GM18951 (cell line): ENCODE results near the gene TFAP2A.

Experiments
- POLR2A ChIP-seq: IDR thresholded peaks from 4 replicates; pipeline ENCODE4 v1.6.1; 2011; ENCODE audit warnings: mild to moderate bottlenecking; ENCODE audit not compliant: insufficient read length, insufficient read depth; ENCODE audit errors: extremely low read depth
- in situ Hi-C: fragments of 300-500 bp; cut with MboI; formaldehyde crosslinking; loops from one replicate; pipeline ENCODE4 v1.12.0; 2022; ENCODE audit warnings: low sequenced_read_pairs, mixed read lengths, inconsistent platforms; ENCODE audit not compliant: unreplicated experiment

TFAP2A gene

GRCh38 chr6:10414756-10415616 is at the start of gene TFAP2A:
Gene TFAP2A, minus strand, starts transcription at chr6:10415074. Its CDS starts 83 bp downstream, at chr6:10414991.
- no peak for TF ChIP-seq POLR2A
- in situ Hi-C loops: no loop called here

GRCh38 chr6:10463491-10464481 is 48.9 kb upstream of the TFAP2A start:
- in situ Hi-C loops: no loop called here
- no peak for TF ChIP-seq POLR2A

- in situ Hi-C loops: no loop called here
- TF ChIP-seq POLR2A: no peak
These were observed 48.2 kb upstream of the TFAP2A start for GRCh38 chr6:10463040-10463439.

GRCh38 chr6:10461850-10462249 is 47.0 kb upstream of the TFAP2A start:
- in situ Hi-C loops: no loop called here

GRCh38 chr6:10460096-10460495 is 45.2 kb upstream of the TFAP2A start:
- in situ Hi-C loops: no loop called here
- no peak for TF ChIP-seq POLR2A

More at GRCh38 chr6:10461850-10462249, 47.0 kb upstream of the TFAP2A start:
- TF ChIP-seq POLR2A: no peak

GRCh38 chr6:10458287-10458686 is 43.4 kb upstream of the TFAP2A start:
- in situ Hi-C loops: no loop called here
- TF ChIP-seq POLR2A: no peak

- TF ChIP-seq POLR2A: no peak
- in situ Hi-C loops: no loop called here
These were observed 38.7 kb upstream of the TFAP2A start for GRCh38 chr6:10453596-10453995.

- in situ Hi-C loops: no loop called here
- TF ChIP-seq POLR2A: no peak
These were observed 37.1 kb upstream of the TFAP2A start for GRCh38 chr6:10451828-10452509.

- no peak for TF ChIP-seq POLR2A
- in situ Hi-C loops: no loop called here
These were observed 36.5 kb upstream of the TFAP2A start for GRCh38 chr6:10451394-10451793.

- in situ Hi-C loops: loop anchor here (25.0 kb wide), 3 partner anchors 412 to 1462 kb away; no protein-coding TSS in a partner anchor
- TF ChIP-seq POLR2A: no peak
These were observed 34.9 kb upstream of the TFAP2A start for GRCh38 chr6:10449751-10450150.

- no peak for TF ChIP-seq POLR2A
- in situ Hi-C loops: loop anchor here (25.0 kb wide), 3 partner anchors 411 to 1461 kb away; no protein-coding TSS in a partner anchor
These were observed 33.2 kb upstream of the TFAP2A start for GRCh38 chr6:10448096-10448495.

GRCh38 chr6:10446548-10446947 is 31.7 kb upstream of the TFAP2A start:
- TF ChIP-seq POLR2A: no peak
- in situ Hi-C loops: loop anchor here (25.0 kb wide), 3 partner anchors 409 to 1459 kb away; no protein-coding TSS in a partner anchor
